SK-N-SH treated with all-trans-retinoic acid at 6 μM for 48 hours (cell line): Measurements from ENCODE around the gene NPAS3.

Experiments used
- ATAC-seq: fragments of 200-7000 bp; cut with Tn5 transposase; 3 replicates; pipeline ENCODE4 v1.9.1; 2020; ENCODE audit warnings: mild to moderate bottlenecking, moderate library complexity
- ARNTL ChIP-seq: fragments of 450-650 bp; formaldehyde crosslinking; IDR thresholded peaks from 2 replicates; pipeline ENCODE4 v1.5.0; 2020; ENCODE audit warnings: low read depth, mild to moderate bottlenecking, moderate library complexity, borderline replicate concordance
- BACH2 ChIP-seq: fragments of 250-450 bp; sonication (Bioruptor Pico); IDR thresholded peaks from 2 replicates; pipeline ENCODE4 v1.9.0; 2021; ENCODE audit warnings: mild to moderate bottlenecking, borderline replicate concordance
- ESRRG ChIP-seq: fragments of 250-450 bp; sonication (Bioruptor Pico); IDR thresholded peaks from 2 replicates; pipeline ENCODE4 v1.6.1; 2021; ENCODE audit warnings: mild to moderate bottlenecking
- GLIS3 ChIP-seq: fragments of 250-450 bp; sonication (Bioruptor Pico); IDR thresholded peaks from 2 replicates; pipeline ENCODE4 v1.5.0; 2020; ENCODE audit warnings: mild to moderate bottlenecking, moderate library complexity
- ISL1 ChIP-seq: fragments of 250-450 bp; sonication (Bioruptor Pico); IDR thresholded peaks from 2 replicates; pipeline ENCODE4 v2.1.2; 2022; ENCODE audit warnings: mild to moderate bottlenecking, moderate library complexity
- OSR1 ChIP-seq: fragments of 250-450 bp; sonication (Bioruptor Pico); IDR thresholded peaks from 2 replicates; pipeline ENCODE4 v1.8.0; 2022; ENCODE audit warnings: moderate library complexity, mild to moderate bottlenecking, inconsistent platforms
- PPARA ChIP-seq: fragments of 250-450 bp; sonication (Bioruptor Pico); IDR thresholded peaks from 2 replicates; pipeline ENCODE4 v1.5.0; 2020; ENCODE audit warnings: mild to moderate bottlenecking, borderline replicate concordance
- RARB ChIP-seq: fragments of 250-450 bp; sonication (Bioruptor Pico); IDR thresholded peaks from 2 replicates; pipeline ENCODE4 v1.8.0; 2021; ENCODE audit warnings: mild to moderate bottlenecking, moderate library complexity
- TCF4 ChIP-seq: fragments of 250-450 bp; sonication (Bioruptor Pico); IDR thresholded peaks from 2 replicates; pipeline ENCODE4 v1.8.0; 2021; ENCODE audit warnings: mild to moderate bottlenecking, moderate library complexity, borderline replicate concordance
- TOX ChIP-seq: fragments of 250-450 bp; sonication (Bioruptor Pico); IDR thresholded peaks from 2 replicates; pipeline ENCODE4 v1.8.0; 2021; ENCODE audit warnings: mild to moderate bottlenecking, moderate library complexity, borderline replicate concordance
- ZC3H10 ChIP-seq: fragments of 250-450 bp; sonication (Bioruptor Pico); IDR thresholded peaks from 2 replicates; pipeline ENCODE4 v1.5.1; 2021; ENCODE audit warnings: mild to moderate bottlenecking, moderate library complexity
- ZFP3 ChIP-seq: fragments of 250-450 bp; sonication (Bioruptor Pico); IDR thresholded peaks from 2 replicates; pipeline ENCODE4 v1.5.0; 2020; ENCODE audit warnings: mild to moderate bottlenecking, moderate library complexity
- ZFP30 ChIP-seq: fragments of 450-650 bp; formaldehyde crosslinking; IDR thresholded peaks from 2 replicates; pipeline ENCODE4 v1.5.0; 2022; ENCODE audit warnings: mild to moderate bottlenecking, moderate library complexity
- ZNF565 ChIP-seq: fragments of 450-650 bp; formaldehyde crosslinking; conservative IDR thresholded peaks from 2 replicates; pipeline ENCODE4 v1.5.0; 2020; ENCODE audit warnings: low read depth, mild to moderate bottlenecking, moderate library complexity
- ZNF70 ChIP-seq: fragments of 450-650 bp; formaldehyde crosslinking; IDR thresholded peaks from 2 replicates; pipeline ENCODE4 v1.5.0; 2020; ENCODE audit warnings: mild to moderate bottlenecking, moderate library complexity
- ZNF8 ChIP-seq: fragments of 450-650 bp; formaldehyde crosslinking; IDR thresholded peaks from 2 replicates; pipeline ENCODE4 v1.5.0; 2020; ENCODE audit warnings: mild to moderate bottlenecking, moderate library complexity
- TF ChIP-seq, protein P1 (sequence below): fragments of 250-450 bp; sonication (Bioruptor Pico); IDR thresholded peaks from 2 replicates; pipeline ENCODE4 v1.8.0; 2021; ENCODE audit warnings: low read depth, mild to moderate bottlenecking, moderate library complexity, borderline replicate concordance
- TF ChIP-seq, protein P2 (sequence below): fragments of 250-450 bp; sonication (Bioruptor Pico); IDR thresholded peaks from 2 replicates; pipeline ENCODE4 v1.5.1; 2020; ENCODE audit warnings: low read depth, mild to moderate bottlenecking, moderate library complexity
- TF ChIP-seq, protein P3 (sequence below): fragments of 250-450 bp; sonication (Bioruptor Pico); IDR thresholded peaks from 2 replicates; pipeline ENCODE4 v1.5.0; 2020; ENCODE audit warnings: mild to moderate bottlenecking, moderate library complexity
- TF ChIP-seq, protein P4 (sequence below): fragments of 250-450 bp; sonication (Bioruptor Pico); IDR thresholded peaks from 2 replicates; pipeline ENCODE4 v1.8.0; 2020; ENCODE audit warnings: mild to moderate bottlenecking, moderate library complexity, borderline replicate concordance
- TF ChIP-seq, protein P5 (sequence below): fragments of 250-450 bp; sonication (Bioruptor Pico); IDR thresholded peaks from 2 replicates; pipeline ENCODE4 v1.5.1; 2021; ENCODE audit warnings: mild to moderate bottlenecking, moderate library complexity

The NPAS3 gene

DNA sequence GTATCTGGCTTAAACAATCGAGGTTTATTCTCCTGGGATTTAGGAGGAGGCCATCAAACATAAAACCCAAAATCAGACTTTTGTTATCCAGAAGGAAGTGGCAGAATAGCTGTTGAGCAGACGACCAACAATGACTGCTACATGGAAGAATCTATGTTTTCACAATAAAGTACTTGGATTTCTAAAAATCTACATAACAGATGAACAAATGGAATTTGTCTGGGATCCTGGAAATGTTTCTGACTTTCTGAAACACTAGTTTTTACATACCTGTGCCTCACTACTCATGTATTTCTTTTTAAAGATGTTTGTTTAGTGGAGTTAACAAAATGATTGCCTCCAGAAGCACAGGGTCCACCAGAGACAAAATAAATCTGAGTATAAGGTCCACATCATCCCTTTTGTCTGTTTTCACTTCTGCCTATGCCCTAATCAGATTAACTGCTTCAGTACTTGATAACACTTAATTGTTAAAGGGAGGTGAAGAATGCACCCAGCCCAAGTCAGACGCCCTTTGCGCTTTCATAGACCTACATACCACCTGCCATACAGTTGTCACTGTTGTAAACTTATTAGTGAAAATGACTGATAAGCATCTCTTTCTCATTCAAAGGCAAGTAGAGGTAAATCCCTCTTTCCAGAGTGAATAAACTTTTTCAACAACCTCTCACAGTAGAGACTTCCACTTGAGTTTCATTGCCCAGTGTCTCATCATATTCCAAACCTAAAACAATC, 847.6 kb downstream of the NPAS3 start:
- TF ChIP-seq PPARA (CRISPR knock-in tag) = no peak
- TF ChIP-seq GLIS3 (CRISPR knock-in tag) = no peak
- TF ChIP-seq, protein P1, sequence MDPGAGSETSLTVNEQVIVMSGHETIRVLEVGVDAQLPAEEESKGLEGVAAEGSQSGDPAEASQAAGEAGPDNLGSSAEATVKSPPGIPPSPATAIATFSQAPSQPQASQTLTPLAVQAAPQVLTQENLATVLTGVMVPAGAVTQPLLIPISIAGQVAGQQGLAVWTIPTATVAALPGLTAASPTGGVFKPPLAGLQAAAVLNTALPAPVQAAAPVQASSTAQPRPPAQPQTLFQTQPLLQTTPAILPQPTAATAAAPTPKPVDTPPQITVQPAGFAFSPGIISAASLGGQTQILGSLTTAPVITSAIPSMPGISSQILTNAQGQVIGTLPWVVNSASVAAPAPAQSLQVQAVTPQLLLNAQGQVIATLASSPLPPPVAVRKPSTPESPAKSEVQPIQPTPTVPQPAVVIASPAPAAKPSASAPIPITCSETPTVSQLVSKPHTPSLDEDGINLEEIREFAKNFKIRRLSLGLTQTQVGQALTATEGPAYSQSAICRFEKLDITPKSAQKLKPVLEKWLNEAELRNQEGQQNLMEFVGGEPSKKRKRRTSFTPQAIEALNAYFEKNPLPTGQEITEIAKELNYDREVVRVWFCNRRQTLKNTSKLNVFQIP (CRISPR knock-in tag) = no peak
- TF ChIP-seq ESRRG = no peak
- TF ChIP-seq RARB (CRISPR knock-in tag) = no peak
- TF ChIP-seq BACH2 (CRISPR knock-in tag) = no peak
- TF ChIP-seq, protein P2, sequence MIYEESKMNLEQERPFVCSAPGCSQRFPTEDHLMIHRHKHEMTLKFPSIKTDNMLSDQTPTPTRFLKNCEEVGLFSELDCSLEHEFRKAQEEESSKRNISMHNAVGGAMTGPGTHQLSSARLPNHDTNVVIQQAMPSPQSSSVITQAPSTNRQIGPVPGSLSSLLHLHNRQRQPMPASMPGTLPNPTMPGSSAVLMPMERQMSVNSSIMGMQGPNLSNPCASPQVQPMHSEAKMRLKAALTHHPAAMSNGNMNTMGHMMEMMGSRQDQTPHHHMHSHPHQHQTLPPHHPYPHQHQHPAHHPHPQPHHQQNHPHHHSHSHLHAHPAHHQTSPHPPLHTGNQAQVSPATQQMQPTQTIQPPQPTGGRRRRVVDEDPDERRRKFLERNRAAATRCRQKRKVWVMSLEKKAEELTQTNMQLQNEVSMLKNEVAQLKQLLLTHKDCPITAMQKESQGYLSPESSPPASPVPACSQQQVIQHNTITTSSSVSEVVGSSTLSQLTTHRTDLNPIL (CRISPR knock-in tag) = no peak
- no peak for TF ChIP-seq ISL1 (CRISPR knock-in tag)
- TF ChIP-seq, protein P3, sequence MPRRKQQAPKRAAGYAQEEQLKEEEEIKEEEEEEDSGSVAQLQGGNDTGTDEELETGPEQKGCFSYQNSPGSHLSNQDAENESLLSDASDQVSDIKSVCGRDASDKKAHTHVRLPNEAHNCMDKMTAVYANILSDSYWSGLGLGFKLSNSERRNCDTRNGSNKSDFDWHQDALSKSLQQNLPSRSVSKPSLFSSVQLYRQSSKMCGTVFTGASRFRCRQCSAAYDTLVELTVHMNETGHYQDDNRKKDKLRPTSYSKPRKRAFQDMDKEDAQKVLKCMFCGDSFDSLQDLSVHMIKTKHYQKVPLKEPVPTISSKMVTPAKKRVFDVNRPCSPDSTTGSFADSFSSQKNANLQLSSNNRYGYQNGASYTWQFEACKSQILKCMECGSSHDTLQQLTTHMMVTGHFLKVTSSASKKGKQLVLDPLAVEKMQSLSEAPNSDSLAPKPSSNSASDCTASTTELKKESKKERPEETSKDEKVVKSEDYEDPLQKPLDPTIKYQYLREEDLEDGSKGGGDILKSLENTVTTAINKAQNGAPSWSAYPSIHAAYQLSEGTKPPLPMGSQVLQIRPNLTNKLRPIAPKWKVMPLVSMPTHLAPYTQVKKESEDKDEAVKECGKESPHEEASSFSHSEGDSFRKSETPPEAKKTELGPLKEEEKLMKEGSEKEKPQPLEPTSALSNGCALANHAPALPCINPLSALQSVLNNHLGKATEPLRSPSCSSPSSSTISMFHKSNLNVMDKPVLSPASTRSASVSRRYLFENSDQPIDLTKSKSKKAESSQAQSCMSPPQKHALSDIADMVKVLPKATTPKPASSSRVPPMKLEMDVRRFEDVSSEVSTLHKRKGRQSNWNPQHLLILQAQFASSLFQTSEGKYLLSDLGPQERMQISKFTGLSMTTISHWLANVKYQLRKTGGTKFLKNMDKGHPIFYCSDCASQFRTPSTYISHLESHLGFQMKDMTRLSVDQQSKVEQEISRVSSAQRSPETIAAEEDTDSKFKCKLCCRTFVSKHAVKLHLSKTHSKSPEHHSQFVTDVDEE (CRISPR knock-in tag) = no peak
- TF ChIP-seq ZNF70 (CRISPR knock-in tag) = no peak
- TF ChIP-seq, protein P4, sequence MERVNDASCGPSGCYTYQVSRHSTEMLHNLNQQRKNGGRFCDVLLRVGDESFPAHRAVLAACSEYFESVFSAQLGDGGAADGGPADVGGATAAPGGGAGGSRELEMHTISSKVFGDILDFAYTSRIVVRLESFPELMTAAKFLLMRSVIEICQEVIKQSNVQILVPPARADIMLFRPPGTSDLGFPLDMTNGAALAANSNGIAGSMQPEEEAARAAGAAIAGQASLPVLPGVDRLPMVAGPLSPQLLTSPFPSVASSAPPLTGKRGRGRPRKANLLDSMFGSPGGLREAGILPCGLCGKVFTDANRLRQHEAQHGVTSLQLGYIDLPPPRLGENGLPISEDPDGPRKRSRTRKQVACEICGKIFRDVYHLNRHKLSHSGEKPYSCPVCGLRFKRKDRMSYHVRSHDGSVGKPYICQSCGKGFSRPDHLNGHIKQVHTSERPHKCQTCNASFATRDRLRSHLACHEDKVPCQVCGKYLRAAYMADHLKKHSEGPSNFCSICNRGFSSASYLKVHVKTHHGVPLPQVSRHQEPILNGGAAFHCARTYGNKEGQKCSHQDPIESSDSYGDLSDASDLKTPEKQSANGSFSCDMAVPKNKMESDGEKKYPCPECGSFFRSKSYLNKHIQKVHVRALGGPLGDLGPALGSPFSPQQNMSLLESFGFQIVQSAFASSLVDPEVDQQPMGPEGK (CRISPR knock-in tag) = no peak
- ATAC-seq = no peak

DNA sequence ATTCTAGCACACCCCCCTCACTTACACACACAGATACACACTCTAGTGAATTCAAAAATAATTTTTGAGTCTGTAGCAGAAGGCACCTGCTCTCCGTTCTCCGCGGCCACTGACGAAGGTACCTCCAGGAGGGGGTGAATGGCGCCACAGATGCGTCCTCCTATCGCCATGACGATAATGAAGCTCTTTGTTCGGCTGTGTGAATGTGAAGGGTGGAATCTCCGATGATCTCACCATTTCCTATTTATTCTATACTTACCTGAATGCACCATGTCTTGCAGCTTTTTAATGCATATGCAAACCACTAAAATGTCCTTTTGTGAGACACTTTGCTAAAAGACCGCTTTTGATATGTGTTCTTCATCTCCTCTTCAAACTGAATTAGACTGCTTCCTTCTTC, 849.5 kb downstream of the NPAS3 start:
- ATAC-seq = no peak
- TF ChIP-seq, protein P2 (CRISPR knock-in tag) = no peak
- TF ChIP-seq, protein P4 (CRISPR knock-in tag) = no peak
- TF ChIP-seq OSR1 (CRISPR knock-in tag) = no peak
- no peak for TF ChIP-seq TOX
- no peak for TF ChIP-seq ZNF8
- TF ChIP-seq, protein P3 (CRISPR knock-in tag) = no peak
- no peak for TF ChIP-seq ESRRG
- TF ChIP-seq ZFP3 (CRISPR knock-in tag) = no peak
- TF ChIP-seq ARNTL = no peak
- no peak for TF ChIP-seq RARB (CRISPR knock-in tag)
- TF ChIP-seq ZC3H10 (CRISPR knock-in tag) = no peak
- TF ChIP-seq ZNF565 (CRISPR knock-in tag) = no peak
- TF ChIP-seq ZFP30 (CRISPR knock-in tag) = no peak
- no peak for TF ChIP-seq ZNF70 (CRISPR knock-in tag)
- no peak for TF ChIP-seq TCF4 (CRISPR knock-in tag)
- TF ChIP-seq, protein P1 (CRISPR knock-in tag) = no peak
- TF ChIP-seq, protein P5, sequence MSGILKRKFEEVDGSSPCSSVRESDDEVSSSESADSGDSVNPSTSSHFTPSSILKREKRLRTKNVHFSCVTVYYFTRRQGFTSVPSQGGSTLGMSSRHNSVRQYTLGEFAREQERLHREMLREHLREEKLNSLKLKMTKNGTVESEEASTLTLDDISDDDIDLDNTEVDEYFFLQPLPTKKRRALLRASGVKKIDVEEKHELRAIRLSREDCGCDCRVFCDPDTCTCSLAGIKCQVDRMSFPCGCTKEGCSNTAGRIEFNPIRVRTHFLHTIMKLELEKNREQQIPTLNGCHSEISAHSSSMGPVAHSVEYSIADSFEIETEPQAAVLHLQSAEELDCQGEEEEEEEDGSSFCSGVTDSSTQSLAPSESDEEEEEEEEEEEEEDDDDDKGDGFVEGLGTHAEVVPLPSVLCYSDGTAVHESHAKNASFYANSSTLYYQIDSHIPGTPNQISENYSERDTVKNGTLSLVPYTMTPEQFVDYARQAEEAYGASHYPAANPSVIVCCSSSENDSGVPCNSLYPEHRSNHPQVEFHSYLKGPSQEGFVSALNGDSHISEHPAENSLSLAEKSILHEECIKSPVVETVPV (CRISPR knock-in tag) = no peak
